ENCODE data around the gene TBXA2R.

- no peak for TF ChIP-seq EZH2 (IDR thresholded peaks at IDR 0.05; ENCODE audit: insufficient read depth, low read length)
- no peak for TF ChIP-seq CTCF (IDR thresholded peaks at IDR 0.05; ENCODE audit: insufficient read depth, low read depth, low read length)
Observed at GRCh38 chr19:3623716-3624115, 17.0 kb upstream of the TBXA2R start.

Data from astrocyte (in vitro differentiated cells and primary cell).